Loucy (cell line): ENCODE measurements around the gene AHNAK2.

ENCODE experiments used
- H2AFZ ChIP-seq: fragments of 200-600 bp; sonication (generic); 2 replicates; pipeline ENCODE4 v1.6.0; 2016; ENCODE audit warnings: antibody characterized with exemption, mild to moderate bottlenecking, low read length, moderate library complexity
- H3F3A ChIP-seq: fragments of 200-600 bp; 2 replicates; pipeline ENCODE4 v1.6.0; 2016; ENCODE audit warnings: antibody characterized with exemption, low read depth, mild to moderate bottlenecking
- H3K27me3 ChIP-seq: fragments of 200-600 bp; sonication (generic); 2 replicates; pipeline ENCODE4 v1.6.1; 2014; ENCODE audit warnings: low read length, mild to moderate bottlenecking; ENCODE audit not compliant: insufficient read depth, poor library complexity, severe bottlenecking
- H3K36me3 ChIP-seq: fragments of 200-600 bp; sonication (generic); 2 replicates; pipeline ENCODE4 v1.6.1; 2016; ENCODE audit warnings: low read length; ENCODE audit not compliant: insufficient read depth
- H3K4me1 ChIP-seq: fragments of 200-600 bp; sonication (generic); 2 replicates; pipeline ENCODE4 v1.5.1; 2014; ENCODE audit warnings: low read length, mild to moderate bottlenecking; ENCODE audit not compliant: insufficient read depth, poor library complexity, severe bottlenecking
- H3K4me2 ChIP-seq: fragments of 200-600 bp; sonication (generic); 2 replicates; pipeline ENCODE4 v1.6.0; 2014; ENCODE audit warnings: antibody characterized with exemption, low read length, low read depth, mild to moderate bottlenecking; ENCODE audit not compliant: poor library complexity, severe bottlenecking
- H3K4me3 ChIP-seq: fragments of 200-600 bp; sonication (generic); 2 replicates; pipeline ENCODE4 v1.5.1; 2014; ENCODE audit warnings: low read length, mild to moderate bottlenecking, mixed read lengths; ENCODE audit not compliant: poor library complexity, severe bottlenecking
- H3K79me2 ChIP-seq: fragments of 200-600 bp; sonication (generic); 2 replicates; pipeline ENCODE4 v1.6.1; 2014; ENCODE audit warnings: low read length; ENCODE audit not compliant: insufficient read depth
- H3K9ac ChIP-seq: fragments of 200-600 bp; sonication (generic); 2 replicates; pipeline ENCODE4 v1.6.0; 2014; ENCODE audit warnings: mild to moderate bottlenecking, low read depth, low read length, moderate library complexity; ENCODE audit not compliant: poor library complexity, severe bottlenecking
- H3K9me2 ChIP-seq: fragments of 200-600 bp; sonication (generic); replicated peaks from 2 replicates; pipeline ENCODE4 v1.6.1; 2016; ENCODE audit warnings: low read depth, low read length, mixed read lengths
- H3K9me3 ChIP-seq: fragments of 200-600 bp; sonication (generic); 2 replicates; pipeline ENCODE4 v1.6.1; 2014; ENCODE audit warnings: mild to moderate bottlenecking, antibody characterized with exemption, low read length, low read depth; ENCODE audit not compliant: insufficient read depth
- H4K20me1 ChIP-seq: fragments of 200-600 bp; sonication (generic); 2 replicates; pipeline ENCODE4 v1.6.0; 2014; ENCODE audit warnings: antibody characterized with exemption, low read length, mild to moderate bottlenecking; ENCODE audit not compliant: insufficient read depth, poor library complexity, severe bottlenecking
- EZH2phosphoT487 ChIP-seq: fragments of 200-600 bp; IDR thresholded peaks from 2 replicates; pipeline ENCODE4 v1.6.1; 2018; ENCODE audit warnings: antibody characterized with exemption, mild to moderate bottlenecking, moderate library complexity, borderline replicate concordance
- TF ChIP-seq, protein P1 (sequence below): fragments of 200-600 bp; sonication (generic); conservative IDR thresholded peaks from 2 replicates; pipeline ENCODE4 v1.5.1; 2014; ENCODE audit warnings: mild to moderate bottlenecking, antibody characterized with exemption, low read length

Gene AHNAK2

GRCh38 chr14:104927901-104928300 lies 50.3 kb downstream of the AHNAK2 start:
- Histone ChIP-seq H3K27me3 (no peaks in the 10 kb centered on the region), H3K4me2 (no peak overlapping the region), H3F3A (no peaks in the 10 kb centered on the region), H4K20me1 (no peaks in the 10 kb centered on the region), H3K9me2 (no peaks in the 10 kb centered on the region), H3K79me2 (no peaks in the 10 kb centered on the region), H3K4me1 (no peaks in the 10 kb centered on the region), H3K36me3 (no peaks in the 10 kb centered on the region), H3K9ac (no peak overlapping the region), H3K9me3 (no peaks in the 10 kb centered on the region), H3K4me3 (no peak overlapping the region), H2AFZ (no peak overlapping the region)
- TF ChIP-seq, protein P1, sequence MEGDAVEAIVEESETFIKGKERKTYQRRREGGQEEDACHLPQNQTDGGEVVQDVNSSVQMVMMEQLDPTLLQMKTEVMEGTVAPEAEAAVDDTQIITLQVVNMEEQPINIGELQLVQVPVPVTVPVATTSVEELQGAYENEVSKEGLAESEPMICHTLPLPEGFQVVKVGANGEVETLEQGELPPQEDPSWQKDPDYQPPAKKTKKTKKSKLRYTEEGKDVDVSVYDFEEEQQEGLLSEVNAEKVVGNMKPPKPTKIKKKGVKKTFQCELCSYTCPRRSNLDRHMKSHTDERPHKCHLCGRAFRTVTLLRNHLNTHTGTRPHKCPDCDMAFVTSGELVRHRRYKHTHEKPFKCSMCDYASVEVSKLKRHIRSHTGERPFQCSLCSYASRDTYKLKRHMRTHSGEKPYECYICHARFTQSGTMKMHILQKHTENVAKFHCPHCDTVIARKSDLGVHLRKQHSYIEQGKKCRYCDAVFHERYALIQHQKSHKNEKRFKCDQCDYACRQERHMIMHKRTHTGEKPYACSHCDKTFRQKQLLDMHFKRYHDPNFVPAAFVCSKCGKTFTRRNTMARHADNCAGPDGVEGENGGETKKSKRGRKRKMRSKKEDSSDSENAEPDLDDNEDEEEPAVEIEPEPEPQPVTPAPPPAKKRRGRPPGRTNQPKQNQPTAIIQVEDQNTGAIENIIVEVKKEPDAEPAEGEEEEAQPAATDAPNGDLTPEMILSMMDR: no peak
- no peak for TF ChIP-seq EZH2phosphoT487

DNA sequence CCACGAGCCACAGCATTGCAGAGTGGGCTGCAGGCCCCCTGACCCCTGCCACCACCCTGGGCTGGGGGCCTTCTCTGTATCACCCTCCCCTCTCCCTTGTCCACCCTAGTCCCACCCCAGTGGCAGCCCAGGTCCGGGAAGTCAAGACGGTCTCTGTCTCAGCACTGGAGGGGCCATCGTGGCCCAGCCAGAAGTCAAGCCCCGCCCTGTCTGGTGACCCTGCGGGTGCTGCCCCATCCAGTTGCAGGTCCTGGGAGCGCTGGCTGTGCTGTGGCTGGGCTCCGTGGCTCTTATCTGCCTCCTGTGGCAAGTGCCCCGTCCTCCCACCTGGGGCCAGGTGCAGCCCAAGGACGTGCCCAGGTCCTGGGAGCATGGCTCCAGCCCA lies 50.8 kb downstream of the AHNAK2 start:
- H3K9me3 ChIP-seq: no peaks in the 10 kb centered on the region
- no peaks in the 10 kb centered on the region for H3K27me3 ChIP-seq
- no peak overlapping the region for H2AFZ ChIP-seq
- no peaks in the 10 kb centered on the region for H3K9me2 ChIP-seq
- H3K4me3 ChIP-seq: no peak overlapping the region
- H3K79me2 ChIP-seq: no peaks in the 10 kb centered on the region
- no peaks in the 10 kb centered on the region for H3K36me3 ChIP-seq
- no peak overlapping the region for H3K9ac ChIP-seq
- H3K4me1 ChIP-seq: no peaks in the 10 kb centered on the region
- TF ChIP-seq, protein P1: no peak
- TF ChIP-seq EZH2phosphoT487: no peak
- no peak overlapping the region for H3K4me2 ChIP-seq
- H4K20me1 ChIP-seq: no peaks in the 10 kb centered on the region
- H3F3A ChIP-seq: no peaks in the 10 kb centered on the region

DNA sequence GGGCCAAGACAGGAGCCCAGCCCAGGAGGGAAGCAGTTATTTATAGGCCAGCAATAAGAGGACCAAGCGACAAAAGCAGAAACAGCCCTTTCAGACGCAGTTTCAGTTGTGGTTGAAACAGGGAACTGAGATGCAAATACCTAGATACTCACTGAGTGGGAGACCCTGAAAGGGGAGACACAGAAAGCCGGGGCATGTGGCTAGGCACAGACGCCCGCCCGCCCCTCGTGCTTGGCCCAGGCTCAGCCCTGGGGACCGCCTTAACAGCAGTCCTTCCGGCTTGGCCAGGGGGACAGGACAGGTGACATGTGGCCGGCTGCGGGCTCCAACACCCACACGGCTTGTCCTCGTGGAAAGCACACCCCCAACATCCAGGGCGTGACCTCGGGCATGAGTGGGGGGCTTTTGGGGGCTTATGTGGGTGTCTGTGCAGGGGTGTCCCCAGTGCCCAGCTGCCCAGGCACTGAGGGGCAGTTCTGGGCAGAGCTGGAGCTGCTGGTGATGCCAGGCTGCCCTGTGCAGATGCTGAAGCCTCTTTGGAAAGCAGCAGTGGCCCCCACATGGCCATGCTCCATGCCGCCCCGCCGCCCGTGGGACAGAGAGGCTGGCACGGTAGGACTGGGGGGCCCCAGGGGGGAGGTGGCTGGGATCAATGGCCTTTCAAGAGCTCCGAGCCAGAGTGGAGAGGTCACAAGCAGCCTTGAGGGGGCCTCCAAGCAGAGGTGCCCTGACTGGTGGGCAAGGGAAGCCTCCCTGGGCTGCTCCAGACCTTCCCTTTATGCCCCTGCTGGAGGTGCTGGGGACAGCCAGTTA lies 51.3 kb downstream of the AHNAK2 start:
- H3K9ac ChIP-seq: no peak overlapping the region
- TF ChIP-seq, protein P1: no peak
- no peak for TF ChIP-seq EZH2phosphoT487
- H2AFZ ChIP-seq: no peak overlapping the region
- H3K9me3 ChIP-seq: no peaks in the 10 kb centered on the region
- no peak overlapping the region for H3K4me2 ChIP-seq
- no peaks in the 10 kb centered on the region for H3K27me3 ChIP-seq
- H4K20me1 ChIP-seq: no peaks in the 10 kb centered on the region
- H3K4me3 ChIP-seq: no peak overlapping the region
- no peaks in the 10 kb centered on the region for H3F3A ChIP-seq
- H3K79me2 ChIP-seq: no peaks in the 10 kb centered on the region
- H3K36me3 ChIP-seq: no peaks in the 10 kb centered on the region
- H3K4me1 ChIP-seq: no peaks in the 10 kb centered on the region
- no peaks in the 10 kb centered on the region for H3K9me2 ChIP-seq
